Activated naive CD8-positive, alpha-beta T cell (primary cell): ENCODE results near the gene CYP27B1.
"Not testable (repeated sequence)": the region's sequence is repeated elsewhere in the genome, so short reads cannot be mapped to it uniquely, and the experiment has no call there.

Experiments
- H3K27ac Mint-ChIP-seq: one replicate; pipeline ENCODE4 v1.8.0; 2021; ENCODE audit warnings: mixed read lengths
- H3K27me3 Mint-ChIP-seq: one replicate; pipeline ENCODE4 v1.8.0; 2021; ENCODE audit warnings: mixed read lengths
- H3K36me3 Mint-ChIP-seq: one replicate; pipeline ENCODE4 v1.8.0; 2021; ENCODE audit warnings: mixed read lengths
- H3K4me1 Mint-ChIP-seq: one replicate; pipeline ENCODE4 v1.8.0; 2021; ENCODE audit warnings: low read depth, mixed read lengths
- H3K4me3 Mint-ChIP-seq: one replicate; pipeline ENCODE4 v1.8.0; 2021; ENCODE audit warnings: mild to moderate bottlenecking, mixed read lengths
- H3K9me3 Mint-ChIP-seq: one replicate; pipeline ENCODE4 v1.8.0; 2021; ENCODE audit warnings: low read depth, mixed read lengths

CYP27B1 gene

GRCh38 chr12:57777367-57777766 is 10.5 kb upstream of the CYP27B1 start:
- Mint-ChIP-seq H3K27me3 (no peaks in the 10 kb centered on the region), H3K4me1 (peaks cover 29% of the 10 kb centered on the region), H3K9me3 (no peaks in the 10 kb centered on the region), H3K27ac (no peak overlapping the region), H3K4me3 (no peak overlapping the region), H3K36me3 (peaks cover 2% of the 10 kb centered on the region)

- peaks cover 2% of the 10 kb centered on the region for H3K36me3 Mint-ChIP-seq
- no peak overlapping the region for H3K27ac Mint-ChIP-seq
- H3K9me3 Mint-ChIP-seq, result no peaks in the 10 kb centered on the region
Measured at GRCh38 chr12:57776247-57776587, 9.3 kb upstream of the CYP27B1 start.

GRCh38 chr12:57775563-57776246 is 8.8 kb upstream of the CYP27B1 start:
- no peaks in the 10 kb centered on the region for H3K27me3 Mint-ChIP-seq
- H3K4me1 Mint-ChIP-seq, result peaks cover 21% of the 10 kb centered on the region
- peaks cover 2% of the 10 kb centered on the region for H3K36me3 Mint-ChIP-seq
- no peak overlapping the region for H3K4me3 Mint-ChIP-seq
- no peaks in the 10 kb centered on the region for H3K9me3 Mint-ChIP-seq
- no peak overlapping the region for H3K27ac Mint-ChIP-seq

More at GRCh38 chr12:57776247-57776587, 9.3 kb upstream of the CYP27B1 start:
- H3K4me1 Mint-ChIP-seq, result peaks cover 23% of the 10 kb centered on the region
- no peaks in the 10 kb centered on the region for H3K27me3 Mint-ChIP-seq
- H3K4me3 Mint-ChIP-seq, result no peak overlapping the region

GRCh38 chr12:57775044-57775443 is 8.2 kb upstream of the CYP27B1 start:
- no peaks in the 10 kb centered on the region for H3K9me3 Mint-ChIP-seq
- no peaks in the 10 kb centered on the region for H3K27me3 Mint-ChIP-seq
- peaks cover 20% of the 10 kb centered on the region for H3K4me1 Mint-ChIP-seq
- peaks cover 6% of the 10 kb centered on the region for H3K36me3 Mint-ChIP-seq
- H3K4me3 Mint-ChIP-seq, result no peak overlapping the region
- H3K27ac Mint-ChIP-seq, result no peak overlapping the region

- peaks cover 21% of the 10 kb centered on the region for H3K4me1 Mint-ChIP-seq
- H3K36me3 Mint-ChIP-seq, H3K4me3 Mint-ChIP-seq, H3K27me3 Mint-ChIP-seq, H3K9me3 Mint-ChIP-seq, H3K27ac Mint-ChIP-seq: not testable (repeated sequence)
Measured at GRCh38 chr12:57774634-57775033, 7.8 kb upstream of the CYP27B1 start.

GRCh38 chr12:57772429-57773322 is 5.8 kb upstream of the CYP27B1 start, which contains the start of gene EEF1AKMT3:
Gene EEF1AKMT3, plus strand, starts transcription at chr12:57772614. Its CDS starts 111 bp downstream, at chr12:57772725.
- Mint-ChIP-seq H3K4me1 (peaks cover 20% of the 10 kb centered on the region), H3K27me3 (no peaks in the 10 kb centered on the region), H3K27ac (peak within 1 kb of the TSS; percentile 100), H3K36me3 (peaks cover 7% of the 10 kb centered on the region), H3K4me3 (peak within 1 kb of the TSS; percentile 99), H3K9me3 (no peaks in the 10 kb centered on the region)

- peaks cover 7% of the 10 kb centered on the region for H3K36me3 Mint-ChIP-seq
- peak within 1 kb of the TSS; percentile 99 for H3K4me3 Mint-ChIP-seq
- H3K27me3 Mint-ChIP-seq, result no peaks in the 10 kb centered on the region
- H3K27ac Mint-ChIP-seq, result peak within 1 kb of the TSS; percentile 100
- no peaks in the 10 kb centered on the region for H3K9me3 Mint-ChIP-seq
- H3K4me1 Mint-ChIP-seq, result peaks cover 21% of the 10 kb centered on the region
Measured at GRCh38 chr12:57771873-57772428, 5.1 kb upstream of the CYP27B1 start, which contains the start of gene METTL1. Gene METTL1, minus strand, starts transcription at chr12:57772105. Its CDS starts 22 bp downstream, at chr12:57772083.

GRCh38 chr12:57771236-57771872 is 4.5 kb upstream of the CYP27B1 start:
- H3K4me3 Mint-ChIP-seq, result peak overlapping the region; percentile 99
- H3K9me3 Mint-ChIP-seq, result no peaks in the 10 kb centered on the region
- peak overlapping the region; percentile 100 for H3K27ac Mint-ChIP-seq
- H3K36me3 Mint-ChIP-seq, result peaks cover 7% of the 10 kb centered on the region
- no peaks in the 10 kb centered on the region for H3K27me3 Mint-ChIP-seq
- peaks cover 27% of the 10 kb centered on the region for H3K4me1 Mint-ChIP-seq

GRCh38 chr12:57770734-57771133 is 3.9 kb upstream of the CYP27B1 start:
- H3K36me3 Mint-ChIP-seq, result peaks cover 7% of the 10 kb centered on the region
- no peaks in the 10 kb centered on the region for H3K27me3 Mint-ChIP-seq
- H3K27ac Mint-ChIP-seq, result peak overlapping the region; percentile 58
- H3K4me1 Mint-ChIP-seq, result peaks cover 30% of the 10 kb centered on the region
- H3K9me3 Mint-ChIP-seq, result no peaks in the 10 kb centered on the region
- peak overlapping the region; percentile 99 for H3K4me3 Mint-ChIP-seq

- Mint-ChIP-seq H3K9me3 (no peaks in the 10 kb centered on the region), H3K27me3 (no peaks in the 10 kb centered on the region), H3K4me1 (peaks cover 36% of the 10 kb centered on the region), H3K4me3 (peak overlapping the region; percentile 99), H3K36me3 (peaks cover 7% of the 10 kb centered on the region), H3K27ac (peak overlapping the region; percentile 72)
Measured at GRCh38 chr12:57769594-57769993, 2.7 kb upstream of the CYP27B1 start.

- Mint-ChIP-seq H3K4me3 (no peak overlapping the region), H3K27ac (no peak overlapping the region), H3K4me1 (peaks cover 46% of the 10 kb centered on the region), H3K9me3 (no peaks in the 10 kb centered on the region), H3K27me3 (no peaks in the 10 kb centered on the region), H3K36me3 (peaks cover 13% of the 10 kb centered on the region)
Measured at GRCh38 chr12:57767876-57768275, 998 bp upstream of the CYP27B1 start.

GRCh38 chr12:57767305-57767698 is 424 bp upstream of the CYP27B1 start:
- H3K27me3 Mint-ChIP-seq, result no peaks in the 10 kb centered on the region
- no peak overlapping the region for H3K27ac Mint-ChIP-seq
- H3K4me1 Mint-ChIP-seq, result peaks cover 44% of the 10 kb centered on the region
- no peaks in the 10 kb centered on the region for H3K9me3 Mint-ChIP-seq
- peaks cover 13% of the 10 kb centered on the region for H3K36me3 Mint-ChIP-seq
- H3K4me3 Mint-ChIP-seq, result peak overlapping the region; percentile 91

- no peaks in the 10 kb centered on the region for H3K27me3 Mint-ChIP-seq
- H3K4me1 Mint-ChIP-seq, result peaks cover 37% of the 10 kb centered on the region
- H3K9me3 Mint-ChIP-seq, result no peaks in the 10 kb centered on the region
- peaks cover 13% of the 10 kb centered on the region for H3K36me3 Mint-ChIP-seq
- peak overlapping the region; percentile 91 for H3K4me3 Mint-ChIP-seq
- peak overlapping the region; percentile 72 for H3K27ac Mint-ChIP-seq
Measured at GRCh38 chr12:57765698-57766463, 997 bp downstream of the CYP27B1 start.
